Activated B cell treated with CpG ODN at 0.5 μM for 24 hours (primary cell): ENCODE data around the gene PYGO2. TPM values are rescaled to one million over a fixed set of nuclear protein-coding genes. Genes with fewer than 3 reads are reported as not detected.

Experiments
- ATAC-seq: fragments of 200-7000 bp; cut with Tn5 transposase; one replicate; pipeline ENCODE4 v1.10.0; 2021; ENCODE audit warnings: low read depth, mild to moderate bottlenecking, moderate library complexity
- CTCF ChIA-PET: fragments of 350-600 bp; sonication (Branson Sonifier 250); formaldehyde crosslinking; loops from one replicate; lab custom pipeline; 2021; ENCODE audit warnings: antibody characterized with exemption; lab: Charles Lee
- POLR2A ChIA-PET: fragments of 350-600 bp; sonication (Branson Sonifier 250); formaldehyde crosslinking; loops from one replicate; lab custom pipeline; 2021; ENCODE audit warnings: antibody characterized with exemption; lab: Charles Lee
- DNase-seq: peaks from one replicate; pipeline ENCODE4 v3.0.0; 2022
- H3K27ac Mint-ChIP-seq: one replicate; pipeline ENCODE4 v1.8.0; 2020; ENCODE audit warnings: mixed read lengths
- H3K27me3 Mint-ChIP-seq: one replicate; pipeline ENCODE4 v1.8.0; 2021; ENCODE audit warnings: mixed read lengths
- H3K36me3 Mint-ChIP-seq: one replicate; pipeline ENCODE4 v1.8.0; 2021; ENCODE audit warnings: low read depth, mixed read lengths
- H3K4me1 Mint-ChIP-seq: one replicate; pipeline ENCODE4 v1.8.0; 2021; ENCODE audit warnings: mixed read lengths
- H3K4me3 Mint-ChIP-seq: one replicate; pipeline ENCODE4 v1.8.0; 2020; ENCODE audit warnings: mild to moderate bottlenecking, mixed read lengths
- H3K9me3 Mint-ChIP-seq: one replicate; pipeline ENCODE4 v1.8.0; 2020; ENCODE audit warnings: mixed read lengths
- intact Hi-C: fragments of 100-400 bp; cut with micrococcal nuclease; formaldehyde crosslinking; loops from one replicate; pipeline ENCODE4 v1.15.1; 2024
- total RNA-seq: library from RNA; stranded (reverse); gene quantifications from 2 replicates; pipeline ENCODE4 v1.2.3, GENCODE V29; 2022
- TF ChIP-seq, protein P1 (sequence below): fragments of 200-600 bp; IDR thresholded peaks from one replicate; pipeline ENCODE4 v1.8.0; 2022; ENCODE audit warnings: antibody characterized with exemption, mild to moderate bottlenecking

The PYGO2 gene
- total RNA-seq, 1 donor from 2014 or later, result 38.1 TPM

DNA sequence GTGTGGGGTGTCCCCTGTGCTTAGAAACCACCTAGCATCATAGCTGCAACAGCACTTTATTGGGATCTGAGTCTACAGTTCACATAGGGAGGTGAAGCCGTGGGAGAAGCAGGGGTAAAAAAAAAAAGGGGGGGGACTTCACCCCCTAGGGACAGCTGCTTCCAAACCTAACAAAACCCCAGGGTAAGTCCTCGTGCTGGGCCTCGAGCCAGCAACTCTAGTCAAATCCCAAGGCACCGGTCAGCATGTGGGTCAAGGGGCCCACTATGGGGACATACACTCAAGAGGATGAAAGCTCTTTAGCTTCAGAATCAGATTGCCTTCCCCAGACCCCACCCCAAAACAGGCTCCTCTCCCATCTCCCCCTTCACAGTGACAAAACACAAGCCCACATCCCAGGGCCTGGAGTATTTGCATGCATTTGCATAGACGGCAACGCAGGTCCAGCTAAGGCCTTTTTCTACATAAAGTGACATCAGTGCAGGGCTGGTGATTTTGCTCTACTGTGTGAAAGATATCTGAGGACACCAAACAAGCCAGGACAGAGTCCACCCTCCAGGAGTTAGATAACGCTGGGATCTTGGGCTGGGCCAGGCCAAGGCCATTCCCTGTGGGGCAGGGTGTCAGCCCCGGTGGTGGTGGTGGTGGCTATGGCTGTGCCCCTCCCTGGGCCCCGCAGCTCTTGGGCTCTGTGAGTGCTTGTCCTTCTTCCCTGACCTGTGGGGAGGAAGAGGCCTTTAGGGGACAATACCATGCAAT lies 17.0 kb downstream of the PYGO2 start:
- H3K4me1 Mint-ChIP-seq, result peaks cover 56% of the 10 kb centered on the region
- intact Hi-C loops, result no loop called here
- ChIA-PET POLR2A (interaction anchor here (0.5 to 1.9 kb wide), 5 partner anchors 8 to 360 kb away, joined by 3 to 6 read pairs (median 4); partner anchors contain the start of gene PMVK), CTCF (interaction anchor here (0.6 to 1.9 kb wide), 15 partner anchors 8 to 464 kb away, joined by 3 to 9 read pairs (median 3); partner anchors contain the start of genes PMVK and PYGO2)
- H3K27ac Mint-ChIP-seq, result peak overlapping the region; percentile 86
- H3K27me3 Mint-ChIP-seq, result no peaks in the 10 kb centered on the region
- TF ChIP-seq, protein P1, sequence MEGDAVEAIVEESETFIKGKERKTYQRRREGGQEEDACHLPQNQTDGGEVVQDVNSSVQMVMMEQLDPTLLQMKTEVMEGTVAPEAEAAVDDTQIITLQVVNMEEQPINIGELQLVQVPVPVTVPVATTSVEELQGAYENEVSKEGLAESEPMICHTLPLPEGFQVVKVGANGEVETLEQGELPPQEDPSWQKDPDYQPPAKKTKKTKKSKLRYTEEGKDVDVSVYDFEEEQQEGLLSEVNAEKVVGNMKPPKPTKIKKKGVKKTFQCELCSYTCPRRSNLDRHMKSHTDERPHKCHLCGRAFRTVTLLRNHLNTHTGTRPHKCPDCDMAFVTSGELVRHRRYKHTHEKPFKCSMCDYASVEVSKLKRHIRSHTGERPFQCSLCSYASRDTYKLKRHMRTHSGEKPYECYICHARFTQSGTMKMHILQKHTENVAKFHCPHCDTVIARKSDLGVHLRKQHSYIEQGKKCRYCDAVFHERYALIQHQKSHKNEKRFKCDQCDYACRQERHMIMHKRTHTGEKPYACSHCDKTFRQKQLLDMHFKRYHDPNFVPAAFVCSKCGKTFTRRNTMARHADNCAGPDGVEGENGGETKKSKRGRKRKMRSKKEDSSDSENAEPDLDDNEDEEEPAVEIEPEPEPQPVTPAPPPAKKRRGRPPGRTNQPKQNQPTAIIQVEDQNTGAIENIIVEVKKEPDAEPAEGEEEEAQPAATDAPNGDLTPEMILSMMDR, result no peak
- peak overlapping the region; percentile 24 for H3K4me3 Mint-ChIP-seq
- H3K9me3 Mint-ChIP-seq, result no peaks in the 10 kb centered on the region
- H3K36me3 Mint-ChIP-seq, result peaks cover 21% of the 10 kb centered on the region
- DNase-seq, result no peak
- no peak for ATAC-seq

DNA sequence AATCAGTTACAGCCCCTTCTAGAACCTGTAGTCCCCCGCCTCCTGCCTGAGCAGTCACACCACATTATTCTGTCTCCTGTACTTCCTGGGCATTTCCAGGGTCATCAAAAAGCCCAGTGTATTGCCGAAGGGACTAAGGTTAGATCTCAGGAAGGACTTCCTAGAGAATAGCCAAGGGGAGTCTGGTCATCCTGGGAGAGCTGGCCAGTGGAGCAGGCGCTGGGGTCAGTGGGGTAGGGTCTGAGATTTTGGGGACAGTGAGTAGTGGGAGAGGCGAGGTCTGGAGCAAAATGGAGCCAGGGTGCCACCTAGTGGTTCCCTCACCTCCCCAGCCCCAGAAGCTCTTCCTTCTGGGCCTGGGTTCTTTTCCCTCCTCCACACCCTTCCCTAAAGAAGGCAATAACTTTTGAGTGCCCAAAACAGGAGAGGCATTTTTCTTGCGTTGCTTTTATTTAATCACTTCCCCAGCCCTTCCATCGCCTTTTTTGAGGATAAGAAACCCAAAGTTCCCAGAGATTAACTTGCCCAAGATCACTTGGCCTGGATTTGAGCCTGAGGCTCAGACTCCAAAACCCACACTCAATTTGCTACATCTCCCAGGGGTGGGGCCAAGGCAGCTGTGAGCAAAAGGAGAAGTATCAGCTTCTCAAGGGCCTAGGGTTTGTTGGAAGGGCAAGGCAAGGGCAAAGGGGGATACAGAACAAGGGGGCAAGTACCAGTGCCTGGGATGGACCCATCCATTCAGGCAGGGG lies 17.8 kb downstream of the PYGO2 start:
- H3K4me3 Mint-ChIP-seq, result peak overlapping the region; percentile 24
- H3K9me3 Mint-ChIP-seq, result no peaks in the 10 kb centered on the region
- CTCF ChIA-PET, result interaction anchor here (0.8 to 1.6 kb wide), 9 partner anchors 39 to 463 kb away, joined by 3 to 8 read pairs (median 4); no protein-coding TSS in a partner anchor
- TF ChIP-seq, protein P1, result no peak
- peaks cover 20% of the 10 kb centered on the region for H3K36me3 Mint-ChIP-seq
- DNase-seq, result no peak
- no peaks in the 10 kb centered on the region for H3K27me3 Mint-ChIP-seq
- ATAC-seq, result no peak
- peak overlapping the region; percentile 86 for H3K27ac Mint-ChIP-seq
- H3K4me1 Mint-ChIP-seq, result peaks cover 60% of the 10 kb centered on the region
- intact Hi-C loops, result no loop called here
- POLR2A ChIA-PET, result interaction anchor here (0.6 to 1.9 kb wide), 7 partner anchors 7 to 385 kb away, joined by 3 to 6 read pairs (median 3); partner anchors contain the start of genes PMVK and PYGO2

DNA sequence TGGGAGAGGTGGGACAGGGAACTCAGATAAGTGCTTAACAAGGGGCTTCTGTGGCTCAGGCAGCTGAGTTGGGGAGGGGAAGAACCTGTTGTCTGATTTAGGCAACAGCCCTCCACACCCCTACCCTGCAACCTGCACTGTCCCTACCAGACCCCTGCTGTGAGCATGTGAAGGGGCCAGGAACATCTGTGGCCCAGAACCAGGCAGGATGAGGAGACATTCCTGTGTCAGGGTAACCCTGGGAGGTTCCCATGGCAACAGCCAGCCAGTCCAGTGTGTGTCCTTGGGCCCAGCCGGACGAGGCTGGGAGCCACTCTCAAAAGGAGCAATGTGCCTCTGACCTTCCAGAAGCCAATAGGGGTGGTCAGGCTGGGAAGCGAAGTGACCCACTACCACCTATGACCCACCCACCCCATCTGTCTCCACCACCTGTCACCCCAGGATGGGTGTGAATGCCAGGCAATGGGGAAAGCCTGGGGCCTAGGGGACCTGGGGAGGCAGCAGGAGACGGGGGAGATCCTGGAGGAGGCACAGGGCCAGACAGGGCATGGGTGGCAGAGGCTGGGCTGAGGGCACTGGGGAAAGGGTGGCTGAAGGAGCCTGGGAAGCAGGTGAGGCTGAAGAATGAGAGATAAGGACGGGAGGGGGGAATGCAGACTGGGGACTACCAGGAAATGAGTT lies 20.1 kb downstream of the PYGO2 start:
- TF ChIP-seq, protein P1, result no peak
- H3K27ac Mint-ChIP-seq, result peak overlapping the region; percentile 86
- H3K4me3 Mint-ChIP-seq, result no peak overlapping the region
- H3K4me1 Mint-ChIP-seq, result peaks cover 78% of the 10 kb centered on the region
- POLR2A ChIA-PET, result interaction anchor here (1.0 to 2.1 kb wide), 2 partner anchors 11 to 76 kb away, joined by 7 to 11 read pairs; no protein-coding TSS in a partner anchor
- H3K36me3 Mint-ChIP-seq, result peaks cover 16% of the 10 kb centered on the region
- ATAC-seq (no peak), DNase-seq (no peak)
- H3K27me3 Mint-ChIP-seq, result no peaks in the 10 kb centered on the region
- intact Hi-C loops, result no loop called here
- H3K9me3 Mint-ChIP-seq, result no peaks in the 10 kb centered on the region
- CTCF ChIA-PET, result interaction anchor here (1.5 kb wide), 1 partner anchor 63 kb away, joined by 4 read pairs; no protein-coding TSS in a partner anchor

DNA sequence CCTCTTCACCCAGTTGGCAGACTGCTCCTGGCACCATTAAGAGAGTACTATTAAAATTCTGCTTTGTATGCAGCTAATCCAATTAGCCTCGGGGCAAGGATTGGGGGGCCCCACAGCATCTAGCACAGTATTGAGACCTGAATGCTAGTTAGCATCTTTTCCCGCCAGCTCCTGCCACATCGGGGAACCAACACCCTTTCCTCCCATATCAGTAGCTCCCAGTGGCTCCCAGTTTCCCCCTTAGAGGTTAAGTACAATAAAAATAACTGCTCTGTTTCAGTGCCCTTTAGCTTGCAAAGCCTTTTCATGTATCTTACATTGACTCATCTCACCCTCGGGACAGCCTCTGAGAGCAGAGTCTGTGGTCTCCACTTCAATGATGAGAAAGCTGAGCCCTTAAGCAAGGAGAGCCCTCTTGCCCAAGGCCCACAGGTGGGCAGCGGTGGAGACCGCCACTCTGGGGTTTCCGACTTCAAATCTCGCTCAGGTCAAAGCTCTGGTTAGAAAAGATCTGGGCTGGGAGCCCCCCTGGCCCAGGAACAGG lies 20.9 kb downstream of the PYGO2 start:
- Mint-ChIP-seq H3K4me1 (peaks cover 83% of the 10 kb centered on the region), H3K9me3 (no peaks in the 10 kb centered on the region), H3K27ac (peak overlapping the region; percentile 86), H3K36me3 (peaks cover 13% of the 10 kb centered on the region), H3K4me3 (peak overlapping the region; percentile 41), H3K27me3 (no peaks in the 10 kb centered on the region)
- CTCF ChIA-PET, result interaction anchor here (1.3 to 1.5 kb wide), 2 partner anchors 62 to 77 kb away, joined by 4 read pairs; no protein-coding TSS in a partner anchor
- DNase-seq (no peak), ATAC-seq (no peak)
- TF ChIP-seq, protein P1, result no peak
- intact Hi-C loops, result no loop called here
- POLR2A ChIA-PET, result interaction anchor here (0.6 to 2.1 kb wide), 5 partner anchors 11 to 76 kb away, joined by 3 to 11 read pairs (median 3); partner anchors contain the start of gene FLAD1
